ENCODE measurements around the gene SEZ6. TPM values are rescaled to one million over a fixed set of nuclear protein-coding genes. Genes with fewer than 3 reads are reported as not detected.

Gene SEZ6
- polyA plus RNA-seq, 3 donors = 0.17 to 0.33 (median 0.18) TPM

- Histone ChIP-seq H3K36me3 (replicated peaks in 1 of 2; ENCODE audit: control insufficient read depth in 1 of 2, insufficient read depth in 2 of 2, low read length in 2 of 2) (peaks cover 0 to 2% of the 10 kb centered on the region in 2 donors), H3K4me3 (replicated peaks in 1 of 3; ENCODE audit: low read depth in 2 of 3, low read length in 3 of 3) (peak within 1 kb of the TSS; percentile 79 to 98 (median 80)), H3K27me3 (ENCODE audit: control insufficient read depth in 2 of 2, insufficient read depth in 2 of 2, low read length in 2 of 2) (no peaks in the 10 kb centered on the region), H3K4me1 (ENCODE audit: control insufficient read depth in 1 of 2, insufficient read depth in 2 of 2, low read length in 2 of 2) (peaks cover 31 to 35% of the 10 kb centered on the region in 2 donors), H4K20me1 (ENCODE audit: insufficient read depth, low read length) (peaks cover 17% of the 10 kb centered on the region), H3K27ac (ENCODE audit: low read depth in 1 of 2, low read length in 2 of 2) (peak within 1 kb of the TSS; percentile 95 to 96), H3K4me2 (replicated peaks; ENCODE audit: extremely low read depth, low read length, poor library complexity, severe bottlenecking) (peak within 1 kb of the TSS; percentile 90), H3K9me3 (replicated peaks in 1 of 2; ENCODE audit: control insufficient read depth in 1 of 2, insufficient read depth in 1 of 2, low read length in 2 of 2) (no peaks in the 10 kb centered on the region), H2AFZ (ENCODE audit: insufficient read depth, low read depth, low read length, poor library complexity, severe bottlenecking) (peak within 1 kb of the TSS; percentile 80), H3K9ac (ENCODE audit: insufficient read depth, low read length, poor library complexity, severe bottlenecking) (peak within 1 kb of the TSS; percentile 86), H3K79me2 (ENCODE audit: insufficient read depth, low read length) (peaks cover 48% of the 10 kb centered on the region)
- peaks cover 17% of the 10 kb centered on the region for H3K4me1 Mint-ChIP-seq
- peaks cover 8 to 14% of the 10 kb centered on the region in 2 donors for H3K36me3 Mint-ChIP-seq
- peak within 1 kb of the TSS; percentile 89 to 97 (median 94) for H3K27ac Mint-ChIP-seq
- intact Hi-C loops (cut with micrococcal nuclease) = loop anchor here (2.0 to 10.0 kb wide), 4 partner anchors 49 to 614 kb away; partner anchors contain the start of genes DHRS13 (in 2 of the 2), IFT20 (in 1 of the 2), TNFAIP1 (in 1 of the 2) and TRAF4 (in 1 of the 2)
- under 1% methylated on average over 43 of the region's 51 CpGs for WGBS (ENCODE audit: insufficient coverage)
- TF ChIP-seq CTCF (IDR thresholded peaks at IDR 0.05) = no peak
- no peaks in the 10 kb centered on the region for H3K9me3 Mint-ChIP-seq
- peak within 1 kb of the TSS in 1 of 2 donors; percentile 96 for H3K4me3 Mint-ChIP-seq
- H3K27me3 Mint-ChIP-seq (ENCODE audit: low read depth in 3 of 3) = peaks cover 0 to 3% (median 1%) of the 10 kb centered on the region in 3 donors
- peak; percentile 100 for DNase-seq
These were observed 54.3 kb downstream of the SEZ6 start, which contains the start of gene PHF12 for GRCh38 chr17:28951428-28951990. Gene PHF12 (minus strand): TSS chr17:28951518. CDS start chr17:28950960, 558 bp downstream.

GRCh38 chr17:28950752-28951427 is 54.9 kb downstream of the SEZ6 start:
- H3K9me3 ChIP-seq (replicated peaks in 1 of 2; ENCODE audit: control insufficient read depth in 1 of 2, insufficient read depth in 1 of 2, low read length in 2 of 2) = no peaks in the 10 kb centered on the region
- peaks cover 31 to 35% of the 10 kb centered on the region in 2 donors for H3K4me1 ChIP-seq (ENCODE audit: control insufficient read depth in 1 of 2, insufficient read depth in 2 of 2, low read length in 2 of 2)
- Mint-ChIP-seq H3K27me3 (ENCODE audit: low read depth in 3 of 3) (peaks cover 0 to 3% (median 1%) of the 10 kb centered on the region in 3 donors), H3K27ac (peak overlapping the region; percentile 89 to 97 (median 94)), H3K4me1 (peaks cover 19% of the 10 kb centered on the region), H3K36me3 (peaks cover 11 to 17% of the 10 kb centered on the region in 2 donors), H3K4me3 (peak overlapping the region in 1 of 2 donors; percentile 96), H3K9me3 (no peaks in the 10 kb centered on the region)
- H3K79me2 ChIP-seq (ENCODE audit: insufficient read depth, low read length) = peaks cover 54% of the 10 kb centered on the region
- 1% methylated on average over 27 of the region's 51 CpGs for WGBS (ENCODE audit: insufficient coverage)
- peak overlapping the region; percentile 79 for H2AFZ ChIP-seq (ENCODE audit: insufficient read depth, low read depth, low read length, poor library complexity, severe bottlenecking)
- peak overlapping the region; percentile 79 to 98 (median 80) for H3K4me3 ChIP-seq (replicated peaks in 1 of 3; ENCODE audit: low read depth in 2 of 3, low read length in 3 of 3)
- peak overlapping the region; percentile 85 to 92 for H3K27ac ChIP-seq (ENCODE audit: low read depth in 1 of 2, low read length in 2 of 2)
- DNase-seq = peak in 1 of 3 donors; percentile 32
- peak overlapping the region; percentile 86 for H3K9ac ChIP-seq (ENCODE audit: insufficient read depth, low read length, poor library complexity, severe bottlenecking)
- peaks cover 23% of the 10 kb centered on the region for H4K20me1 ChIP-seq (ENCODE audit: insufficient read depth, low read length)
- intact Hi-C loops (cut with micrococcal nuclease) = loop anchor here (2.0 to 10.0 kb wide), 4 partner anchors 48 to 614 kb away; partner anchors contain the start of genes DHRS13 (in 2 of the 2), IFT20 (in 1 of the 2), TNFAIP1 (in 1 of the 2) and TRAF4 (in 1 of the 2)
- H3K4me2 ChIP-seq (replicated peaks; ENCODE audit: extremely low read depth, low read length, poor library complexity, severe bottlenecking) = peak overlapping the region; percentile 90
- H3K36me3 ChIP-seq (replicated peaks in 1 of 2; ENCODE audit: control insufficient read depth in 1 of 2, insufficient read depth in 2 of 2, low read length in 2 of 2) = peaks cover 2 to 9% of the 10 kb centered on the region in 2 donors
- H3K27me3 ChIP-seq (ENCODE audit: control insufficient read depth in 2 of 2, insufficient read depth in 2 of 2, low read length in 2 of 2) = no peaks in the 10 kb centered on the region
- TF ChIP-seq CTCF (IDR thresholded peaks at IDR 0.05) = no peak

Data from CD14-positive monocyte (primary cell).